Spleen (tissue), 7 donors: ENCODE results near the gene TSHZ2.

Experiments used
- CTCF ChIP-seq, 11 experiments: fragments of 200-600 bp in 7 of 11; fragments of 450-650 bp in 4 of 11; sonication (generic) in 4 of 11; IDR thresholded peaks in 8 of 11; conservative IDR thresholded peaks in 3 of 11; 1 replicate in 7 of 11; 2 replicates in 4 of 11; pipeline versions ENCODE4 v1.4.0 to v1.8.0; 2016 to 2021; ENCODE audit warnings: antibody characterized with exemption in 11 of 11, inconsistent platforms in 4 of 11, mild to moderate bottlenecking in 1 of 11
- POLR2AphosphoS5 ChIP-seq, 3 donors: sonication (generic); formaldehyde crosslinking; IDR thresholded peaks; one replicate each; pipeline ENCODE4 v1.5.1; 2017; ENCODE audit warnings: antibody characterized with exemption in 3 of 3
- donor health status: DM: no; HTN: no; CAD: no; lungs with moderate emphysema.
- donor health status: DM: no; HTN: no; CAD: no.
- donor health status: DM: no; HTN: no; CAD: no.

DNA sequence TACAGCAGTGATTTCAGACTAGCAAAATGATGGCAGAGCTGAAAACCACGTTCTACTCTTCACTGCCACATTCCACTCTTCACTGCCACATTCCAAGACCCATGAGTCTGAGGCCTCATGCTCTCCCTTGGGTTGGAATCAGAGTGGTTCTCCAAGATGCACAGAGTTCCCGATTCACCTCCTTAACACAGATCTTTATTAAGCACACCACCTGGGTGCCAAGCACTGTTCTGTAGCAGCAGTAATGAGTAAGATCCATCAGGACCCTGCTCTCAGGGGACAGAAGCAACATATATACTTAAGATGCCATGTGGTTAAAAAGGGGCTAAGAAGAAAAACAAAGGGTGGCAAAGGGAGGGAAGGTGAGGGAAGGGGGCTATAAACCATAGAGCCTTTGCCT is 26.9 kb downstream of the TSHZ2 start:
- TF ChIP-seq POLR2AphosphoS5 (IDR thresholded peaks at IDR 0.05), result no peak
- no peak for TF ChIP-seq CTCF (IDR thresholded peaks at IDR 0.05 in 8 of 11, conservative IDR thresholded peaks at IDR 0.05 in 3 of 11)
